NT2/D1 (cell line): ENCODE data around the gene PSMD1.
"Not testable (repeated sequence)": the region's sequence is repeated elsewhere in the genome, so short reads cannot be mapped to it uniquely, and the experiment has no call there.

ENCODE experiments used
- DNase-seq: peaks from one replicate; pipeline ENCODE4 v3.0.0-alpha.2; 2011; ENCODE audit warnings: low read depth, low spot score
- H3K27me3 ChIP-seq: 2 replicates; pipeline ENCODE4 v1.6.0; 2011; ENCODE audit warnings: mild to moderate bottlenecking; ENCODE audit not compliant: insufficient read length, insufficient read depth
- H3K36me3 ChIP-seq: 2 replicates; pipeline ENCODE4 v1.6.1; 2011; ENCODE audit warnings: mild to moderate bottlenecking, low read length, mixed read lengths; ENCODE audit not compliant: insufficient read depth, insufficient read length
- H3K4me1 ChIP-seq: 2 replicates; pipeline ENCODE4 v1.5.1; 2011; ENCODE audit not compliant: insufficient read depth, insufficient read length
- H3K4me3 ChIP-seq: 2 replicates; pipeline ENCODE4 v1.5.1; 2011; ENCODE audit warnings: low read depth; ENCODE audit not compliant: insufficient read length
- H3K9ac ChIP-seq: 2 replicates; pipeline ENCODE4 v1.6.0; 2011; ENCODE audit warnings: low read depth; ENCODE audit not compliant: insufficient read length
- H3K9me3 ChIP-seq: 2 replicates; pipeline ENCODE4 v1.5.1; 2011; ENCODE audit warnings: mild to moderate bottlenecking, low read length; ENCODE audit not compliant: insufficient read depth
- SUZ12 ChIP-seq: IDR thresholded peaks from 2 replicates; pipeline ENCODE4 v1.6.1; 2011; ENCODE audit not compliant: insufficient read length, insufficient read depth; ENCODE audit errors: extremely low read depth
- YY1 ChIP-seq: IDR thresholded peaks from 2 replicates; pipeline ENCODE4 v1.6.1; 2011; ENCODE audit not compliant: insufficient read length, insufficient read depth
- ZNF274 ChIP-seq: IDR thresholded peaks from 2 replicates; pipeline ENCODE4 v1.6.1; 2011; ENCODE audit warnings: mild to moderate bottlenecking, low read depth, low read length

The PSMD1 gene

DNA sequence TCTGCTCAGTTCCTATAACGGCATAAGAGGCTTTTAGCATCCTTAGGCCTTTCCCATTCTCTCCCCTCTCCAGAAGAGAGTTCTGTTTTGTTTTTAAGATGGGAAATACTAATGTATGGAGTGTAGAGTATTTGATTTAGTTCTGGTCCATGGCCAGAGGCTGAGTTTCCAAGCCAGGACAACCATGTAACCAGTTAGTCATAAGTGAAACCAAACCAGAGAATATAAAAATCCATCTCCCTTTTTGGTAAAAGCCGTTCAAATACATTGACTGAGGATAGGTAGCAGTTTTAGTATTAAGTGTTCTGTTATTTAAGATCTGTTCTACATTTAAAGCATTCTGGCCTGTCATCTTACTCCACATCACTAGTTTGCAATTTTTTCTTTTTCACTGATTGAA, 3.1 kb downstream of the PSMD1 start:
- Histone ChIP-seq H3K4me3 (no peak overlapping the region), H3K4me1 (no peaks in the 10 kb centered on the region), H3K9ac (no peak overlapping the region), H3K36me3 (peaks cover 44% of the 10 kb centered on the region), H3K27me3 (no peaks in the 10 kb centered on the region), H3K9me3 (no peaks in the 10 kb centered on the region)
- DNase-seq: no peak
- TF ChIP-seq SUZ12: no peak
- TF ChIP-seq YY1: no peak
- TF ChIP-seq ZNF274: no peak

DNA sequence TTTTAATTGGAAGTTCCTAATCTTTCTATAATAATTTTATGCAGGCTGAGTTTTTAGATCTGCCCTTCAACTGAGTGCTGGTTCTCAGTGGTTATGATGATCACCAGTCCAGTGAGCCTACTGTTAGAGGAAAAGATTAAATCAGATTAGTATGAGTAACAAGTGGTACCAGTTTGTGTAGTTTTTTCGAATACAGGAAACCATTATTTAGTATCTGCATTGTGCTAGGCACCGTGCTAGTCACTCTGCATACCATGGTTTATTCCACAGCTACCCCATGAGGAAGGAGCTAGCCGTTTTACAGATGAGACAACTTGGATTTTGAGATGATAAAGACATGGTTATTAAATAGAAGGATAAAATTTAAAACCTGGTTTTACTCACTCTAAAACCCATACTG, 6.1 kb downstream of the PSMD1 start:
- TF ChIP-seq ZNF274 (no peak), YY1 (no peak), SUZ12 (no peak)
- no peaks in the 10 kb centered on the region for H3K27me3 ChIP-seq
- H3K4me3 ChIP-seq: no peak overlapping the region
- no peaks in the 10 kb centered on the region for H3K4me1 ChIP-seq
- H3K36me3 ChIP-seq: peaks cover 69% of the 10 kb centered on the region
- DNase-seq: no peak
- H3K9ac ChIP-seq: no peak overlapping the region
- no peaks in the 10 kb centered on the region for H3K9me3 ChIP-seq

DNA sequence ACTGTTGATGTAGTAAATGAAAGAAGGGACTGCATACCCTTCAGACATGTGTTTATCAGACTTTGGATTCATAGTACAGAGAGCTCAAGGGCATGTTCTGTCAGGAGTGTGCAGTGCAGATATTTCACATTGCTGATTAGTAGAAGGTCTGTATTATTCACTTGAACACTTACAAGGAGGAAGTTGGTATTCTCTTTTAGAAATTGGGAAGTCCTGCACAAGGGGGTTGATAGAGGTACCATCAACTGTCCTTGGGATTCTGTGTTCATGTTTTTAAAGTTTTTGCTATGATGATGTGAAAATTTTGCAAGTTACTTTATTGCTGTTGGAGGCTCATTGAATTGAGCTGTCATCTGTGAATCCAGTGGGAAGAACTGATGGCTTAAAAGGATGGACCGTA, 6.7 kb downstream of the PSMD1 start:
- Histone ChIP-seq H3K36me3 (peaks cover 74% of the 10 kb centered on the region), H3K27me3 (no peaks in the 10 kb centered on the region), H3K4me3 (no peak overlapping the region), H3K9ac (no peak overlapping the region), H3K9me3 (no peaks in the 10 kb centered on the region), H3K4me1 (no peaks in the 10 kb centered on the region)
- DNase-seq: no peak
- TF ChIP-seq SUZ12 (no peak), ZNF274 (no peak), YY1 (no peak)

DNA sequence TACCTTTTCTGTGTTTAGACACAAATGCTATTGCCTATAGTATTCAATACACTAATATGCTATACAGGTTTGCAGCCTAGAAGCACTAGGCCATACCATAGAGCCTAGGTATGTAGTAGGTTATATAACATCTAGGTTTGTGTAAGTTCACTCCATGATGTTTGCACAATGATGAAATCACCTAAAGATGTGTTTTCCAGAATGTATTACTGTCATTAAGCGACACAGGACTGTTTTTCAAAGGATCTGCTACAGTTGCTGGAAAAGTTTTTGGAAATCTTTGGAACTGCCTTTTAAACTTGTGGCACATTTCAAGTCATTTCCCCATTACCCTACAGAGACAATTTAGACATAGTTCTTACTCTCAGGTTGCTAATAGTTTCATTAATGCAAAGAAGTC, 9.3 kb downstream of the PSMD1 start:
- Histone ChIP-seq H3K27me3 (no peaks in the 10 kb centered on the region), H3K9me3 (no peaks in the 10 kb centered on the region), H3K4me3 (no peak overlapping the region), H3K36me3 (peaks cover 94% of the 10 kb centered on the region), H3K4me1 (no peaks in the 10 kb centered on the region), H3K9ac (no peak overlapping the region)
- TF ChIP-seq YY1 (no peak), SUZ12 (no peak), ZNF274 (no peak)
- no peak for DNase-seq

DNA sequence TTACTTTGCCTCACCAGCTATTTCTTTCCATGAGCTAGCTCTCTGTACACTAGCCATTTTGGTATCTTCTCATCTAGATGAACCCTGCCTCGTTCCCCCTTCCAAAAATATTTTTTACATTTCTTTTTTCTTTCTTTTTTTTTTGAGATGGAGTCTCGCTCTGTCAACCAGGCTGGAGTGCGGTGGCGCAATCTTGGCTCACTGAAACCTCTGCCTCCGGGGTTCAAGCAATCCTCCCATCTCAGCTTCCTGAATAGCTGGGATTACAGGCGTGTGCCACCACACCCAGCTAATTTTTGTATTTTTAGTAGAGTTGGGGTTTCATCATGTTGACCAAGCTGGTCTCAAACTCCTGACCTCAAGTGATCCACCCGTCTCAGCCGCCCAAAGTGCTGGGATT, 10.9 kb downstream of the PSMD1 start:
- not testable (repeated sequence) for H3K9ac ChIP-seq, DNase-seq, H3K4me3 ChIP-seq, H3K27me3 ChIP-seq, H3K9me3 ChIP-seq, H3K4me1 ChIP-seq
- H3K36me3 ChIP-seq: peaks cover 93% of the 10 kb centered on the region

DNA sequence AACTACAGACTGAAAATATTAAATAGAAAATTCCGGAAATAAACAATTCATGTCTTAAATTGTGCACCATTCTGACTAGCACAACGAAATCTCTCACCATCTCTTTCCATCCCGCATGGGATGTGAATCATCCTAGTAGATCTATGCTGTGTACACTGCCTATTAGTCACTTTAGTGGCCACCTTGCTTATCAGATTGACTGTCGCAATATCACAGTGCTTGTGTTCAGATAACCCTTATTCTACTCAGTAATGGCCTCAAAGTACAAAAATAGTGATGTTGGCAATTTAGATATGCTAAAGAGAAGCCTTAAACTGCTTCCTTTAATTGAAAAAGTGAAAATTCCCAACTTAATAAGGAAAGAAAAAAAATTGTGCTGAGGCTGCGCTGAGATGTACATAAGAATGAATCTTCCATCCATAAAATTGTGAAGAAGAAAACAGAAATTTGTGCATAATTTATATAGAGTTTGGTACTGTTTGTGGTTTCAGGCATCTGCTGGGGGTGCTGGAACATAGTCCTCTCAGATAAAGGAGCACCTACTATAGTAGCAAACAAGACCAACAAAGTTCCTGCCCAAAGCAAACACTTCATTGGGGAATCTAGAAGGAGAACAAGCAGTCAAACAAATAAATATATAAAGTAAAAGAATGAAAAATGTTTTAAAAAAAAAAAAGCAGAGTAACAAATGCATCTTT, 12.0 kb downstream of the PSMD1 start:
- no peaks in the 10 kb centered on the region for H3K4me1 ChIP-seq
- H3K36me3 ChIP-seq: peaks cover 93% of the 10 kb centered on the region
- TF ChIP-seq YY1: no peak
- no peak for TF ChIP-seq ZNF274
- TF ChIP-seq SUZ12: no peak
- no peaks in the 10 kb centered on the region for H3K27me3 ChIP-seq
- DNase-seq: no peak
- no peak overlapping the region for H3K4me3 ChIP-seq
- no peaks in the 10 kb centered on the region for H3K9me3 ChIP-seq
- no peak overlapping the region for H3K9ac ChIP-seq

DNA sequence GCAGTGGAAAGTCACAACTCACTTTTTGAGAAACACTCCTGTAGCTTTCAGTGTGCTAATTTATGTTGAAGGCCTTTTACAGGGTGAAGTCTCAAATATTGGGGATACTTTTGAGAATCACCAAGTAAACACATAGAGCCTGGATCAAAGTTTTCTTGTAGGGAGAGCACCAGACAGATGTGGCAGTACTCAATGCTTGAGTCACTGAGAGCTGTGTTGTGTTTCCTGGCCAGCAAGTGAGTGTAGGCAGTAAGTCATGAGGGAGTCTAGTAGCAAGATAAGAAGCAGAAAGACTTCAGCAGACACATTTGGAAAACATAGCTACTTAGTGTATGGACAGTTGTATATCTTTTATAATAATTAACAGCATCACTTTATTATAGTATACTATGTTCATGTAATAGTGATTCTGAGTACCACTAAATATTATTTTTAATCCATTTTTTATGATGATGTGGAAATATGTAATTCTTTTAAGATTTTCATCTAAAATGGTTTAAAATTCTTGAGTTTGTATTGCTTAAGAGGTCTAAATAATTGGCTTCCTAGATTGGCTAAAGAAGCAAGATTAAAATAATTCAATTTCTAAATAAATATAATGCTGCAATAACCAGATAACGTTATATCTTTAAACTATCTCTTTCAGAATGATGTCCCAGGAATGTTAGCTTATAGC, 12.8 kb downstream of the PSMD1 start:
- peaks cover 93% of the 10 kb centered on the region for H3K36me3 ChIP-seq
- no peak for DNase-seq
- TF ChIP-seq ZNF274 (no peak), YY1 (no peak), SUZ12 (no peak)

More for the DNA sequence above, 12.8 kb downstream of the PSMD1 start:
- H3K4me3 ChIP-seq: no peak overlapping the region
- no peaks in the 10 kb centered on the region for H3K4me1 ChIP-seq
- no peak overlapping the region for H3K9ac ChIP-seq
- no peaks in the 10 kb centered on the region for H3K9me3 ChIP-seq
- H3K27me3 ChIP-seq: no peaks in the 10 kb centered on the region
